ENCODE results near the gene NPHP4. TPM values are rescaled to one million over a fixed set of nuclear protein-coding genes. Genes with fewer than 3 reads are reported as not detected.

Gene NPHP4
- total RNA-seq, result 7.4 and 8.3 TPM in 2 replicates

GRCh38 chr1:5992026-5992813, at the start of gene NPHP4:
Gene NPHP4, minus strand, starts transcription at chr1:5992425. Its CDS starts 6,136 bp downstream, at chr1:5986289.

Small RNA genes within 50 kb of the gene (small RNA-seq; reads per million reads assigned to genes)
- not detected for gene MIR4689 (ENCODE audit: low replicate concordance)

Other genes starting within 250 kb of the NPHP4 start
- gene KCNAB2, start 53.5 kb upstream of the NPHP4 start, total RNA-seq, result 3.1 and 3.6 TPM in 2 replicates
- under 0.01 and 0.14 TPM in 2 replicates for gene CHD5, start 187.9 kb upstream of the NPHP4 start, total RNA-seq
- gene RPL22, start 207.2 kb upstream of the NPHP4 start, total RNA-seq, result 51.7 and 96.9 TPM in 2 replicates
- gene RNF207, start 213.7 kb upstream of the NPHP4 start, total RNA-seq, result 24.9 and 27.2 TPM in 2 replicates
- 33.9 and 127 TPM in 2 replicates for gene ICMT, start 243.5 kb upstream of the NPHP4 start, total RNA-seq